Spleen (tissue), 7 donors: Measurements from ENCODE around the gene SLC6A8.

Experiments used
- CTCF ChIP-seq, 11 experiments: fragments of 200-600 bp in 7 of 11; fragments of 450-650 bp in 4 of 11; sonication (generic) in 4 of 11; IDR thresholded peaks in 8 of 11; conservative IDR thresholded peaks in 3 of 11; 1 replicate in 7 of 11; 2 replicates in 4 of 11; pipeline versions ENCODE4 v1.4.0 to v1.8.0; 2016 to 2021; ENCODE audit warnings: antibody characterized with exemption in 11 of 11, inconsistent platforms in 4 of 11, mild to moderate bottlenecking in 1 of 11
- POLR2A ChIP-seq, 3 donors: fragments of 450-650 bp; IDR thresholded peaks; one replicate each; pipeline ENCODE4 v1.5.1; 2017; ENCODE audit warnings: antibody characterized with exemption in 3 of 3, mild to moderate bottlenecking in 1 of 3
- donor health status: DM: no; HTN: no; CAD: no; lungs with moderate emphysema.
- donor health status: DM: no; HTN: no; CAD: no.
- donor health status: DM: no; HTN: no; CAD: no.

GRCh38 chrX:153704021-153704526 is 16.3 kb downstream of the SLC6A8 start:
- no peak for TF ChIP-seq CTCF (IDR thresholded peaks at IDR 0.05 in 8 of 11, conservative IDR thresholded peaks at IDR 0.05 in 3 of 11)
- no peak for TF ChIP-seq POLR2A (IDR thresholded peaks at IDR 0.05)
